Muscle of leg (tissue), 11 donors: ENCODE data around the gene CPLANE1. TPM values are rescaled to one million over a fixed set of nuclear protein-coding genes. Genes with fewer than 3 reads are reported as not detected.

Experiments
- DNase-seq: peaks from one replicate; pipeline ENCODE4 v3.0.0; 2013
- H3K27ac ChIP-seq: one replicate; pipeline ENCODE4 v1.5.1; 2013; ENCODE audit warnings: mild to moderate bottlenecking, low read length, control low read depth
- H3K27me3 ChIP-seq: one replicate; pipeline ENCODE4 v1.6.1; 2013; ENCODE audit warnings: low read length; ENCODE audit not compliant: control insufficient read depth, insufficient read depth
- H3K36me3 ChIP-seq: one replicate; pipeline ENCODE4 v1.6.1; 2013; ENCODE audit warnings: low read length; ENCODE audit not compliant: control insufficient read depth, insufficient read depth
- H3K4me1 ChIP-seq: one replicate; pipeline ENCODE4 v1.6.1; 2013; ENCODE audit warnings: low read length; ENCODE audit not compliant: control insufficient read depth, insufficient read depth
- H3K4me3 ChIP-seq: one replicate; pipeline ENCODE4 v1.5.1; 2013; ENCODE audit warnings: low read length, control low read depth
- H3K9me3 ChIP-seq: replicated peaks from 2 replicates; pipeline ENCODE4 v1.6.1; 2013; ENCODE audit warnings: low read depth, low read length; ENCODE audit not compliant: control insufficient read depth
- WGBS: methylation state at CpG from one replicate; pipeline ENCODE4 v1.1.5; 2013; ENCODE audit warnings: missing lambda C conversion rate; ENCODE audit not compliant: insufficient coverage; 5-methylcytosine and 5-hydroxymethylcytosine counted together
- polyA plus RNA-seq, 8 donors: library from polyadenylated mRNA; unstranded; fragments of 120-200 nt; gene quantifications; one replicate each; pipeline versions ENCODE4 v1.2.1 to v1.2.3, GENCODE V29; 2013; ENCODE audit warnings: inconsistent platforms in 1 of 8, low replicate concordance in 1 of 8; ENCODE audit not compliant: insufficient read length in 8 of 8, insufficient read depth in 1 of 8
- total RNA-seq: library from RNA; stranded (reverse); fragments of 120-200 nt; gene quantifications from one replicate; pipeline ENCODE4 v1.2.4, GENCODE V29; 2013

The CPLANE1 gene
- total and polyA plus RNA-seq, 9 donors = 10.7 to 23.8 (median 16.6) TPM

- no CpG with 5 or more reads among the region's 3 CpGs for WGBS
- Histone ChIP-seq H3K4me3 (no peak overlapping the region), H3K27ac (no peak overlapping the region), H3K4me1 (no peaks in the 10 kb centered on the region), H3K9me3 (peaks cover 2% of the 10 kb centered on the region), H3K36me3 (peaks cover 10% of the 10 kb centered on the region), H3K27me3 (no peaks in the 10 kb centered on the region)
- DNase-seq = no peak
Observed at GRCh38 chr5:37080697-37081096, 168.5 kb downstream of the CPLANE1 start.

GRCh38 chr5:37077146-37077545 is 172.0 kb downstream of the CPLANE1 start:
- Histone ChIP-seq H3K9me3 (no peaks in the 10 kb centered on the region), H3K36me3 (peaks cover 7% of the 10 kb centered on the region), H3K4me3 (no peak overlapping the region), H3K27me3 (no peaks in the 10 kb centered on the region), H3K27ac (no peak overlapping the region), H3K4me1 (no peaks in the 10 kb centered on the region)
- no peak for DNase-seq
- WGBS = no CpG with 5 or more reads among the region's 1 CpG

GRCh38 chr5:37075399-37075950 is 173.7 kb downstream of the CPLANE1 start:
- Histone ChIP-seq H3K27ac (no peak overlapping the region), H3K4me1 (no peaks in the 10 kb centered on the region), H3K4me3 (no peak overlapping the region), H3K36me3 (peaks cover 6% of the 10 kb centered on the region), H3K27me3 (no peaks in the 10 kb centered on the region), H3K9me3 (no peaks in the 10 kb centered on the region)
- 50% methylated on average over 2 of the region's 3 CpGs for WGBS
- no peak for DNase-seq

GRCh38 chr5:37071901-37072581 is 177.1 kb downstream of the CPLANE1 start:
- Histone ChIP-seq H3K27ac (no peak overlapping the region), H3K27me3 (no peaks in the 10 kb centered on the region), H3K4me3 (no peak overlapping the region), H3K9me3 (no peaks in the 10 kb centered on the region), H3K36me3 (no peaks in the 10 kb centered on the region), H3K4me1 (no peaks in the 10 kb centered on the region)
- peak; percentile 17 for DNase-seq
- WGBS = 73% methylated on average over 1 of the region's 1 CpG

GRCh38 chr5:37071487-37071886 is 177.7 kb downstream of the CPLANE1 start:
- Histone ChIP-seq H3K27ac (no peak overlapping the region), H3K9me3 (no peaks in the 10 kb centered on the region), H3K36me3 (no peaks in the 10 kb centered on the region), H3K4me1 (no peaks in the 10 kb centered on the region), H3K27me3 (no peaks in the 10 kb centered on the region), H3K4me3 (no peak overlapping the region)
- no peak for DNase-seq
- no CpG with 5 or more reads among the region's 1 CpG for WGBS

- 82% methylated on average over 8 of the region's 9 CpGs for WGBS
- H3K4me1 ChIP-seq = no peaks in the 10 kb centered on the region
- H3K36me3 ChIP-seq = peaks cover 32% of the 10 kb centered on the region
- no peak for DNase-seq
- H3K27ac ChIP-seq = no peak overlapping the region
- H3K4me3 ChIP-seq = no peak overlapping the region
- H3K9me3 ChIP-seq = no peaks in the 10 kb centered on the region
- no peaks in the 10 kb centered on the region for H3K27me3 ChIP-seq
Observed at GRCh38 chr5:37064442-37064841, 184.7 kb downstream of the CPLANE1 start.

GRCh38 chr5:37063739-37064138 is 185.4 kb downstream of the CPLANE1 start:
- Histone ChIP-seq H3K9me3 (no peaks in the 10 kb centered on the region), H3K4me3 (no peak overlapping the region), H3K27me3 (no peaks in the 10 kb centered on the region), H3K36me3 (peaks cover 32% of the 10 kb centered on the region), H3K27ac (no peak overlapping the region), H3K4me1 (no peaks in the 10 kb centered on the region)
- no CpG with 5 or more reads among the region's 7 CpGs for WGBS
- DNase-seq = no peak

- no CpG with 5 or more reads among the region's 1 CpG for WGBS
Observed at GRCh38 chr5:37060030-37060429, 189.1 kb downstream of the CPLANE1 start.

GRCh38 chr5:37056762-37057161 is 192.4 kb downstream of the CPLANE1 start:
- Histone ChIP-seq H3K4me1 (no peaks in the 10 kb centered on the region), H3K27ac (no peak overlapping the region), H3K27me3 (no peaks in the 10 kb centered on the region), H3K9me3 (no peaks in the 10 kb centered on the region), H3K36me3 (peaks cover 25% of the 10 kb centered on the region), H3K4me3 (no peak overlapping the region)
- DNase-seq = no peak
- WGBS = no CpG with 5 or more reads among the region's 2 CpGs

More at GRCh38 chr5:37060030-37060429, 189.1 kb downstream of the CPLANE1 start:
- no peaks in the 10 kb centered on the region for H3K4me1 ChIP-seq
- H3K27ac ChIP-seq = no peak overlapping the region
- peaks cover 32% of the 10 kb centered on the region for H3K36me3 ChIP-seq
- H3K9me3 ChIP-seq = no peaks in the 10 kb centered on the region
- H3K27me3 ChIP-seq = no peaks in the 10 kb centered on the region
- H3K4me3 ChIP-seq = no peak overlapping the region
- no peak for DNase-seq
